ENCODE data around the gene NHSL2.

The NHSL2 gene

GRCh38 chrX:72102760-72103159, 192.1 kb downstream of the NHSL2 start:
- Histone ChIP-seq H3K27me3 (ENCODE audit: control insufficient read depth in 3 of 3, insufficient read depth in 3 of 3, low read depth in 1 of 3, low read length in 3 of 3) (no peaks in the 10 kb centered on the region), H4K91ac (ENCODE audit: low read depth, low read length, poor library complexity) (no peak overlapping the region), H2BK15ac (ENCODE audit: low read length) (no peak overlapping the region), H3K79me1 (ENCODE audit: low read depth, low read length) (no peaks in the 10 kb centered on the region), H3K9me3 (replicated peaks in 1 of 2; ENCODE audit: control insufficient read depth in 2 of 2, insufficient read depth in 1 of 2, low read depth in 1 of 2, low read length in 2 of 2) (no peaks in the 10 kb centered on the region), H2AFZ (ENCODE audit: low read length) (no peak overlapping the region), H4K8ac (ENCODE audit: low read depth, low read length) (no peak overlapping the region), H3K23ac (ENCODE audit: low read depth, low read length, poor library complexity) (no peak overlapping the region), H2AK5ac (ENCODE audit: low read depth, low read length) (no peak overlapping the region), H2BK120ac (ENCODE audit: low read depth, low read length) (no peak overlapping the region), H3K27ac (replicated peaks; ENCODE audit: low read length) (no peak overlapping the region), H3K4me2 (ENCODE audit: insufficient read depth, low read length, poor library complexity, severe bottlenecking) (no peak overlapping the region), H3K4me1 (ENCODE audit: control insufficient read depth in 2 of 2, insufficient read depth in 1 of 2, low read depth in 1 of 2, low read length in 2 of 2) (peaks cover 0 to 9% of the 10 kb centered on the region in 2 donors), H3K14ac (ENCODE audit: low read length) (no peak overlapping the region), H2BK5ac (ENCODE audit: low read length) (no peak overlapping the region), H3K36me3 (replicated peaks in 1 of 2; ENCODE audit: control insufficient read depth in 2 of 2, insufficient read depth in 2 of 2, low read length in 2 of 2) (peaks cover 0 to 9% of the 10 kb centered on the region in 2 donors), H3K18ac (ENCODE audit: low read length) (no peak overlapping the region), H3K4ac (ENCODE audit: low read length) (no peak overlapping the region), H3K9ac (ENCODE audit: low read depth, low read length, poor library complexity) (no peak overlapping the region), H2BK12ac (ENCODE audit: low read length) (no peak overlapping the region), H3K4me3 (ENCODE audit: low read length in 2 of 2) (no peak overlapping the region)
- no peak for DNase-seq (ENCODE audit: low spot score)
- no CpG with 5 or more reads among the region's 4 CpGs for WGBS, 2 donors (ENCODE audit: extremely low coverage in 2 of 2, insufficient read length in 2 of 2, insufficient replicate concordance in 1 of 2)

- H3K14ac ChIP-seq (ENCODE audit: low read length): no peak overlapping the region
- no peak overlapping the region for H3K9ac ChIP-seq (ENCODE audit: low read depth, low read length, poor library complexity)
- no peaks in the 10 kb centered on the region for H3K9me3 ChIP-seq (replicated peaks in 1 of 2; ENCODE audit: control insufficient read depth in 2 of 2, insufficient read depth in 1 of 2, low read depth in 1 of 2, low read length in 2 of 2)
- H3K4ac ChIP-seq (ENCODE audit: low read length): no peak overlapping the region
- no peaks in the 10 kb centered on the region for H3K27me3 ChIP-seq (ENCODE audit: control insufficient read depth in 3 of 3, insufficient read depth in 3 of 3, low read depth in 1 of 3, low read length in 3 of 3)
- H2AFZ ChIP-seq (ENCODE audit: low read length): no peak overlapping the region
- H3K4me3 ChIP-seq (ENCODE audit: low read length in 2 of 2): no peak overlapping the region
- no peak overlapping the region for H4K8ac ChIP-seq (ENCODE audit: low read depth, low read length)
- no peak overlapping the region for H3K4me2 ChIP-seq (ENCODE audit: insufficient read depth, low read length, poor library complexity, severe bottlenecking)
- H3K4me1 ChIP-seq (ENCODE audit: control insufficient read depth in 2 of 2, insufficient read depth in 1 of 2, low read depth in 1 of 2, low read length in 2 of 2): peaks cover 5 to 9% of the 10 kb centered on the region in 2 donors
- H3K23ac ChIP-seq (ENCODE audit: low read depth, low read length, poor library complexity): no peak overlapping the region
- H2BK15ac ChIP-seq (ENCODE audit: low read length): no peak overlapping the region
- no peak overlapping the region for H3K18ac ChIP-seq (ENCODE audit: low read length)
- no peaks in the 10 kb centered on the region for H3K79me1 ChIP-seq (ENCODE audit: low read depth, low read length)
- no peak overlapping the region for H2BK120ac ChIP-seq (ENCODE audit: low read depth, low read length)
- H3K36me3 ChIP-seq (replicated peaks in 1 of 2; ENCODE audit: control insufficient read depth in 2 of 2, insufficient read depth in 2 of 2, low read length in 2 of 2): peaks cover 0 to 14% of the 10 kb centered on the region in 2 donors
- no peak for DNase-seq (ENCODE audit: low spot score)
- H2BK5ac ChIP-seq (ENCODE audit: low read length): no peak overlapping the region
- no CpG with 5 or more reads among the region's 6 CpGs for WGBS, 2 donors (ENCODE audit: extremely low coverage in 2 of 2, insufficient read length in 2 of 2, insufficient replicate concordance in 1 of 2)
- H2BK12ac ChIP-seq (ENCODE audit: low read length): no peak overlapping the region
- no peak overlapping the region for H4K91ac ChIP-seq (ENCODE audit: low read depth, low read length, poor library complexity)
- H3K27ac ChIP-seq (replicated peaks; ENCODE audit: low read length): no peak overlapping the region
- H2AK5ac ChIP-seq (ENCODE audit: low read depth, low read length): no peak overlapping the region
Observed at GRCh38 chrX:72105436-72105835, 194.8 kb downstream of the NHSL2 start.

DNA sequence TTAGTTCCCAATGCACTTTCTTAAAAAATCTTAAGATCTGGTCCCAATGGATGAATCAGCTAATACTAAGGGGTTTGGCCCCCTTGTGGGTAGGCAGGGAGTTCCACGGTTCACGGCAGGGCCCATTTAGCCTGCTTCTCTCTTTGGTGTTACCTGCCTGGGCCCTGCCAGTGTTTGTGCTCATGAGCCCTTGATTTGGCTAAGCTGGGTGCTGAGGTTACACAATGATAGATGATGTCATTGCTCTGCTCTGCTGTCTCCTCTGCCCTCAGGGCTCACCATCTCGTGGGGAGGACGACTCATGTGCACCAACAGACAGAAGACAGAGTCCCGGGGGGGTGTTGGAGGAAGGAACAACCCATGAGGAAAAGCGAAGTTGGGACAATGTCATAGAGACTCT, 196.7 kb downstream of the NHSL2 start:
- DNase-seq (ENCODE audit: low spot score): no peak
- Histone ChIP-seq H4K8ac (ENCODE audit: low read depth, low read length) (no peak overlapping the region), H3K14ac (ENCODE audit: low read length) (no peak overlapping the region), H3K27me3 (ENCODE audit: control insufficient read depth in 3 of 3, insufficient read depth in 3 of 3, low read depth in 1 of 3, low read length in 3 of 3) (no peaks in the 10 kb centered on the region), H4K91ac (ENCODE audit: low read depth, low read length, poor library complexity) (no peak overlapping the region), H3K79me1 (ENCODE audit: low read depth, low read length) (no peaks in the 10 kb centered on the region), H2AK5ac (ENCODE audit: low read depth, low read length) (no peak overlapping the region), H2BK15ac (ENCODE audit: low read length) (no peak overlapping the region), H3K36me3 (replicated peaks in 1 of 2; ENCODE audit: control insufficient read depth in 2 of 2, insufficient read depth in 2 of 2, low read length in 2 of 2) (peaks cover 0 to 14% of the 10 kb centered on the region in 2 donors), H2AFZ (ENCODE audit: low read length) (no peak overlapping the region), H3K4me3 (ENCODE audit: low read length in 2 of 2) (no peak overlapping the region), H3K9ac (ENCODE audit: low read depth, low read length, poor library complexity) (no peak overlapping the region), H3K23ac (ENCODE audit: low read depth, low read length, poor library complexity) (no peak overlapping the region), H3K18ac (ENCODE audit: low read length) (no peak overlapping the region), H2BK12ac (ENCODE audit: low read length) (no peak overlapping the region), H3K27ac (replicated peaks; ENCODE audit: low read length) (no peak overlapping the region), H3K9me3 (replicated peaks in 1 of 2; ENCODE audit: control insufficient read depth in 2 of 2, insufficient read depth in 1 of 2, low read depth in 1 of 2, low read length in 2 of 2) (no peaks in the 10 kb centered on the region), H3K4me2 (ENCODE audit: insufficient read depth, low read length, poor library complexity, severe bottlenecking) (no peak overlapping the region), H2BK120ac (ENCODE audit: low read depth, low read length) (no peak overlapping the region), H3K4ac (ENCODE audit: low read length) (no peak overlapping the region), H3K4me1 (ENCODE audit: control insufficient read depth in 2 of 2, insufficient read depth in 1 of 2, low read depth in 1 of 2, low read length in 2 of 2) (peaks cover 0 to 8% of the 10 kb centered on the region in 2 donors), H2BK5ac (ENCODE audit: low read length) (no peak overlapping the region)
- WGBS, 2 donors (ENCODE audit: extremely low coverage in 2 of 2, insufficient read length in 2 of 2, insufficient replicate concordance in 1 of 2): no CpG with 5 or more reads among the region's 6 CpGs

DNA sequence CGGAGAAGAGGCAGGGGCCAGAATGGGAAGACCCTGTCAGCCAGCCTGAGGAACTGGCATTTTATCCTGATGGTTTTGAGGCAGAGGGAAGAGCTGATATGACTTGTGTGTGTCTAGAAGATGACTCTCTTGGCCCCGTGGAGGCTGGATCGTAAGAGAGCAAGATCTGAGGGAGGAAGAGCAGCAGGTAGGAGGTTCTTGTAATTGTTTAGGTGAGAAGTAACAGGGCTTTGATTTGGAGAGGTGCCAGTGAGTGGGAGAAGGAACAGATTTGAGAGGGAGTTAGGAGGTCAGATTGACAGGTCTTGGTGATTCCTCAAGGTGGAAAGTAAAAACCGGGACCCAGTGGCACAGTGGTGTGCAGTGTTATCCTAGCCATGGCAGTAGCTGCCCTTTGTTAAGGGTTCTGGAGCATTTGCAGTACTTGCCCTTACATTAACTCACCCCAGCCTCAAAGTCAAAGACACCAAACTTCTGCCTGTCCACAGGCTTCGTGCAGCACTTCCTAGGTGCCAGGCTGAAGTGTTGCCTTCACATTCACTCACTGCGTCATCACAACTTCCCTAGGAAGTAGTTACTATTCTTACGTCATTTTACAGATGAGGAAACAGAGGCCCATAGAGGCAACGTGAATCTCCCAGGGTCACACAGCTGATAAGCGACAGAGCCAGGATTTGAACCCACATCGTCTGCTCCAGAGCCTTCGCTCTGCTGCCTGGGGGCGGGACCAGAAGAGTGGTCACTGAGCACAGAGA, 197.4 kb downstream of the NHSL2 start:
- Histone ChIP-seq H3K23ac (ENCODE audit: low read depth, low read length, poor library complexity) (no peak overlapping the region), H3K79me1 (ENCODE audit: low read depth, low read length) (no peaks in the 10 kb centered on the region), H3K4ac (ENCODE audit: low read length) (no peak overlapping the region), H3K14ac (ENCODE audit: low read length) (no peak overlapping the region), H2BK12ac (ENCODE audit: low read length) (no peak overlapping the region), H2BK15ac (ENCODE audit: low read length) (no peak overlapping the region), H3K9me3 (replicated peaks in 1 of 2; ENCODE audit: control insufficient read depth in 2 of 2, insufficient read depth in 1 of 2, low read depth in 1 of 2, low read length in 2 of 2) (no peaks in the 10 kb centered on the region), H4K91ac (ENCODE audit: low read depth, low read length, poor library complexity) (no peak overlapping the region), H3K4me3 (ENCODE audit: low read length in 2 of 2) (no peak overlapping the region), H2AFZ (ENCODE audit: low read length) (no peak overlapping the region), H2BK120ac (ENCODE audit: low read depth, low read length) (no peak overlapping the region), H3K18ac (ENCODE audit: low read length) (no peak overlapping the region), H2BK5ac (ENCODE audit: low read length) (no peak overlapping the region), H3K4me1 (ENCODE audit: control insufficient read depth in 2 of 2, insufficient read depth in 1 of 2, low read depth in 1 of 2, low read length in 2 of 2) (peaks cover 0 to 8% of the 10 kb centered on the region in 2 donors), H3K27me3 (ENCODE audit: control insufficient read depth in 3 of 3, insufficient read depth in 3 of 3, low read depth in 1 of 3, low read length in 3 of 3) (no peaks in the 10 kb centered on the region), H3K36me3 (replicated peaks in 1 of 2; ENCODE audit: control insufficient read depth in 2 of 2, insufficient read depth in 2 of 2, low read length in 2 of 2) (peaks cover 0 to 14% of the 10 kb centered on the region in 2 donors), H3K27ac (replicated peaks; ENCODE audit: low read length) (no peak overlapping the region), H3K4me2 (ENCODE audit: insufficient read depth, low read length, poor library complexity, severe bottlenecking) (no peak overlapping the region), H3K9ac (ENCODE audit: low read depth, low read length, poor library complexity) (no peak overlapping the region), H2AK5ac (ENCODE audit: low read depth, low read length) (no peak overlapping the region), H4K8ac (ENCODE audit: low read depth, low read length) (no peak overlapping the region)
- WGBS, 2 donors (ENCODE audit: extremely low coverage in 2 of 2, insufficient read length in 2 of 2, insufficient replicate concordance in 1 of 2): no CpG with 5 or more reads among the region's 12 CpGs
- DNase-seq (ENCODE audit: low spot score): no peak
